SK-N-SH treated with all-trans-retinoic acid at 6 μM for 48 hours (cell line): ENCODE data around the gene WDTC1.
"Not testable (repeated sequence)": the region's sequence is repeated elsewhere in the genome, so short reads cannot be mapped to it uniquely, and the experiment has no call there.

Experiments used
- ATAC-seq: fragments of 200-7000 bp; cut with Tn5 transposase; 3 replicates; pipeline ENCODE4 v1.9.1; 2020; ENCODE audit warnings: mild to moderate bottlenecking, moderate library complexity
- ARNTL ChIP-seq: fragments of 450-650 bp; formaldehyde crosslinking; IDR thresholded peaks from 2 replicates; pipeline ENCODE4 v1.5.0; 2020; ENCODE audit warnings: low read depth, mild to moderate bottlenecking, moderate library complexity, borderline replicate concordance
- BACH2 ChIP-seq: fragments of 250-450 bp; sonication (Bioruptor Pico); IDR thresholded peaks from 2 replicates; pipeline ENCODE4 v1.9.0; 2021; ENCODE audit warnings: mild to moderate bottlenecking, borderline replicate concordance
- CREB5 ChIP-seq: fragments of 250-450 bp; sonication (Bioruptor Pico); IDR thresholded peaks from 2 replicates; pipeline ENCODE4 v1.5.1; 2020; ENCODE audit warnings: low read depth, mild to moderate bottlenecking, moderate library complexity
- CSDC2 ChIP-seq: fragments of 250-450 bp; sonication (Bioruptor Pico); IDR thresholded peaks from 2 replicates; pipeline ENCODE4 v1.5.0; 2020; ENCODE audit warnings: mild to moderate bottlenecking, moderate library complexity
- CSRNP3 ChIP-seq: fragments of 250-450 bp; sonication (Bioruptor Pico); IDR thresholded peaks from 2 replicates; pipeline ENCODE4 v1.5.1; 2021; ENCODE audit warnings: mild to moderate bottlenecking, moderate library complexity
- ESRRG ChIP-seq: fragments of 250-450 bp; sonication (Bioruptor Pico); IDR thresholded peaks from 2 replicates; pipeline ENCODE4 v1.6.1; 2021; ENCODE audit warnings: mild to moderate bottlenecking
- GLIS3 ChIP-seq: fragments of 250-450 bp; sonication (Bioruptor Pico); IDR thresholded peaks from 2 replicates; pipeline ENCODE4 v1.5.0; 2020; ENCODE audit warnings: mild to moderate bottlenecking, moderate library complexity
- ISL1 ChIP-seq: fragments of 250-450 bp; sonication (Bioruptor Pico); IDR thresholded peaks from 2 replicates; pipeline ENCODE4 v2.1.2; 2022; ENCODE audit warnings: mild to moderate bottlenecking, moderate library complexity
- OSR1 ChIP-seq: fragments of 250-450 bp; sonication (Bioruptor Pico); IDR thresholded peaks from 2 replicates; pipeline ENCODE4 v1.8.0; 2022; ENCODE audit warnings: moderate library complexity, mild to moderate bottlenecking, inconsistent platforms
- PATZ1 ChIP-seq: fragments of 250-450 bp; sonication (Bioruptor Pico); IDR thresholded peaks from 2 replicates; pipeline ENCODE4 v1.8.0; 2020; ENCODE audit warnings: mild to moderate bottlenecking, moderate library complexity, borderline replicate concordance
- POU6F1 ChIP-seq: fragments of 250-450 bp; sonication (Bioruptor Pico); IDR thresholded peaks from 2 replicates; pipeline ENCODE4 v1.8.0; 2021; ENCODE audit warnings: low read depth, mild to moderate bottlenecking, moderate library complexity, borderline replicate concordance
- PPARA ChIP-seq: fragments of 250-450 bp; sonication (Bioruptor Pico); IDR thresholded peaks from 2 replicates; pipeline ENCODE4 v1.5.0; 2020; ENCODE audit warnings: mild to moderate bottlenecking, borderline replicate concordance
- SNAI2 ChIP-seq: fragments of 250-450 bp; sonication (Bioruptor Pico); IDR thresholded peaks from 2 replicates; pipeline ENCODE4 v1.5.0; 2020; ENCODE audit warnings: mild to moderate bottlenecking, moderate library complexity
- TCF4 ChIP-seq: fragments of 250-450 bp; sonication (Bioruptor Pico); IDR thresholded peaks from 2 replicates; pipeline ENCODE4 v1.8.0; 2021; ENCODE audit warnings: mild to moderate bottlenecking, moderate library complexity, borderline replicate concordance
- TOX ChIP-seq: fragments of 250-450 bp; sonication (Bioruptor Pico); IDR thresholded peaks from 2 replicates; pipeline ENCODE4 v1.8.0; 2021; ENCODE audit warnings: mild to moderate bottlenecking, moderate library complexity, borderline replicate concordance
- TSHZ2 ChIP-seq: fragments of 250-450 bp; sonication (Bioruptor Pico); IDR thresholded peaks from 2 replicates; pipeline ENCODE4 v1.5.0; 2020; ENCODE audit warnings: mild to moderate bottlenecking, moderate library complexity
- ZFP30 ChIP-seq: fragments of 450-650 bp; formaldehyde crosslinking; IDR thresholded peaks from 2 replicates; pipeline ENCODE4 v1.5.0; 2022; ENCODE audit warnings: mild to moderate bottlenecking, moderate library complexity
- ZNF565 ChIP-seq: fragments of 450-650 bp; formaldehyde crosslinking; conservative IDR thresholded peaks from 2 replicates; pipeline ENCODE4 v1.5.0; 2020; ENCODE audit warnings: low read depth, mild to moderate bottlenecking, moderate library complexity
- ZNF70 ChIP-seq: fragments of 450-650 bp; formaldehyde crosslinking; IDR thresholded peaks from 2 replicates; pipeline ENCODE4 v1.5.0; 2020; ENCODE audit warnings: mild to moderate bottlenecking, moderate library complexity
- ZNF8 ChIP-seq: fragments of 450-650 bp; formaldehyde crosslinking; IDR thresholded peaks from 2 replicates; pipeline ENCODE4 v1.5.0; 2020; ENCODE audit warnings: mild to moderate bottlenecking, moderate library complexity

Gene WDTC1

GRCh38 chr1:27284425-27285273, 50.2 kb downstream of the WDTC1 start:
- TF ChIP-seq ISL1 (no peak), CREB5 (no peak), GLIS3 (no peak), ESRRG (CRISPR knock-in tag) (no peak), TCF4 (no peak), POU6F1 (CRISPR knock-in tag) (no peak), SNAI2 (no peak), ZNF8 (CRISPR knock-in tag) (no peak), TOX (CRISPR knock-in tag) (no peak), ZNF70 (CRISPR knock-in tag) (no peak), PPARA (no peak), BACH2 (CRISPR knock-in tag) (no peak), ZNF565 (CRISPR knock-in tag) (no peak), CSRNP3 (CRISPR knock-in tag) (no peak), ZFP30 (CRISPR knock-in tag) (no peak), PATZ1 (CRISPR knock-in tag) (no peak), OSR1 (CRISPR knock-in tag) (no peak)
- peak; percentile 98 for ATAC-seq

GRCh38 chr1:27285274-27285660, 50.8 kb downstream of the WDTC1 start:
- TF ChIP-seq POU6F1 (CRISPR knock-in tag) (no peak), CREB5 (no peak)
- no peak for ATAC-seq

GRCh38 chr1:27285821-27286220, 51.4 kb downstream of the WDTC1 start:
- not testable (repeated sequence) for ATAC-seq

- ATAC-seq, result not testable (repeated sequence)
Observed at GRCh38 chr1:27289125-27289524, 54.7 kb downstream of the WDTC1 start.

- no peak for ATAC-seq
- TF ChIP-seq TOX (CRISPR knock-in tag) (no peak), ZNF8 (CRISPR knock-in tag) (no peak), TCF4 (no peak), SNAI2 (no peak), PPARA (no peak), ZFP30 (CRISPR knock-in tag) (no peak), CSRNP3 (CRISPR knock-in tag) (no peak), ARNTL (CRISPR knock-in tag) (no peak), CSDC2 (no peak), TSHZ2 (no peak)
Observed at GRCh38 chr1:27290581-27290980, 56.1 kb downstream of the WDTC1 start.
